ENCODE measurements around the gene P2RY1. TPM values are rescaled to one million over a fixed set of nuclear protein-coding genes. Genes with fewer than 3 reads are reported as not detected.

The P2RY1 gene
- total RNA-seq, 1 experiment from 2014 or later: 6.3 TPM

DNA sequence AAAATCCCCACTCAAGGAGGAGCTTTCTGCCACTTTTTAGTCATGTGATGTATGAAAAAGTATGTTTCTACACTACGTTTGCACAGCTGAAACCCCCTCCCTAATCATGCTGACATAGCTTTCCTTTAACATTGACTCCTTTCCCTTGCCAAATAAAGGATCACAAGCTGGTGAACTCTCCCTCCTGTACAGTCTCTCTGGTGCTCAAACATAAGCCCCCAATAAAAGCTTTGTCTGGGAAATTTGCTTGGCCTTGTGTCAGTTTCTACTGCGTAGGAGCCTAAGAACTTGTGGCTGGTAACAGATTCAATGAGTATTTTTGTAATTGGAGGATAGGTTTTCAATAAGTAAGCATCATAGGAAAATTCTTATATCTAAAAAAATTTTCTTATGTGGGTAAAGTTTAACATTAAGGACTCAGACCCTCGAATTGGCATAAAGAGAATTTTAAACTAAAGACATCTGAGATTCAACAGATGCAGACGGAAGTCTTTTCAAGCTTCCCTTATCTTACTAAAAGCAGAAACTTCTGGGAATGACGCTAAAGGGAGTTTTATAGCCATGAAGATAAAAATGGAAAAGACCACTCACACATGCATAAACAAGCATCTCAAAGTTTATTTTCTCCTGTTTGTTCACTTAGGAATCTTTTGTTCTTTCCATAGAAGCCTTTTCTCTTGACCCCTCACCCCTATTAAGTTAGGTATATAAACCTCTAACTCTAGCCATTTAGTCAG, 44.1 kb upstream of the P2RY1 start:
- no peak overlapping the region for H3K18ac ChIP-seq (ENCODE audit: insufficient read length, low read depth, low read length)
- H3K23ac ChIP-seq (ENCODE audit: insufficient read length, low read depth, low read length): no peak overlapping the region
- peaks cover 17 to 26% of the 10 kb centered on the region in 2 experiments for H3K9me3 Mint-ChIP-seq
- TF ChIP-seq, protein P1, sequence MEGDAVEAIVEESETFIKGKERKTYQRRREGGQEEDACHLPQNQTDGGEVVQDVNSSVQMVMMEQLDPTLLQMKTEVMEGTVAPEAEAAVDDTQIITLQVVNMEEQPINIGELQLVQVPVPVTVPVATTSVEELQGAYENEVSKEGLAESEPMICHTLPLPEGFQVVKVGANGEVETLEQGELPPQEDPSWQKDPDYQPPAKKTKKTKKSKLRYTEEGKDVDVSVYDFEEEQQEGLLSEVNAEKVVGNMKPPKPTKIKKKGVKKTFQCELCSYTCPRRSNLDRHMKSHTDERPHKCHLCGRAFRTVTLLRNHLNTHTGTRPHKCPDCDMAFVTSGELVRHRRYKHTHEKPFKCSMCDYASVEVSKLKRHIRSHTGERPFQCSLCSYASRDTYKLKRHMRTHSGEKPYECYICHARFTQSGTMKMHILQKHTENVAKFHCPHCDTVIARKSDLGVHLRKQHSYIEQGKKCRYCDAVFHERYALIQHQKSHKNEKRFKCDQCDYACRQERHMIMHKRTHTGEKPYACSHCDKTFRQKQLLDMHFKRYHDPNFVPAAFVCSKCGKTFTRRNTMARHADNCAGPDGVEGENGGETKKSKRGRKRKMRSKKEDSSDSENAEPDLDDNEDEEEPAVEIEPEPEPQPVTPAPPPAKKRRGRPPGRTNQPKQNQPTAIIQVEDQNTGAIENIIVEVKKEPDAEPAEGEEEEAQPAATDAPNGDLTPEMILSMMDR (conservative IDR thresholded peaks at IDR 0.05): no peak
- no peaks in the 10 kb centered on the region for H3K79me2 ChIP-seq (ENCODE audit: insufficient read depth, low read length)
- no peak overlapping the region for H3K4me2 ChIP-seq (ENCODE audit: insufficient read depth, insufficient read length, low read length)
- no peak overlapping the region for H3K56ac ChIP-seq (ENCODE audit: insufficient read length, low read depth, low read length)
- no peak overlapping the region for H4K91ac ChIP-seq (ENCODE audit: insufficient read length, low read depth, low read length)
- H2AK5ac ChIP-seq (ENCODE audit: insufficient read length, low read length): no peak overlapping the region
- no peak overlapping the region for H4K5ac ChIP-seq (ENCODE audit: insufficient read length, low read depth, low read length)
- H3K4me1 ChIP-seq (ENCODE audit: insufficient read depth, low read length): no peaks in the 10 kb centered on the region; the same call in 1 of the 2 replicates
- H3K14ac ChIP-seq (ENCODE audit: insufficient read depth, low read length): no peak overlapping the region
- H3K27me3 Mint-ChIP-seq (ENCODE audit: low read depth): no peaks in the 10 kb centered on the region
- no peaks in the 10 kb centered on the region for H4K20me1 ChIP-seq (ENCODE audit: control insufficient read depth, insufficient read depth, insufficient read length)
- H3K4me3 Mint-ChIP-seq: no peak overlapping the region
- no peak overlapping the region for H2BK5ac ChIP-seq (ENCODE audit: insufficient read length, low read length)
- H2BK12ac ChIP-seq (ENCODE audit: insufficient read length, low read depth, low read length): no peak overlapping the region
- no peak overlapping the region for H3K9ac ChIP-seq (ENCODE audit: extremely low read depth, insufficient read length, low read length)
- H3K27me3 ChIP-seq (ENCODE audit: insufficient read depth, low read length): no peaks in the 10 kb centered on the region
- no peaks in the 10 kb centered on the region for H3K23me2 ChIP-seq (ENCODE audit: insufficient read length, low read depth, low read length, poor library complexity, severe bottlenecking)
- no CpG with 5 or more reads among the region's 5 CpGs for WGBS (ENCODE audit: extremely low coverage, insufficient read length, low lambda C conversion rate)
- no peak overlapping the region for H2AFZ ChIP-seq (ENCODE audit: low read length)
- no peak overlapping the region for H2BK15ac ChIP-seq (ENCODE audit: low read depth, low read length)
- no peak overlapping the region for H2BK120ac ChIP-seq (ENCODE audit: low read depth, low read length, poor library complexity, severe bottlenecking)
- H3K79me1 ChIP-seq (ENCODE audit: insufficient read depth, low read depth, low read length, poor library complexity, severe bottlenecking): no peaks in the 10 kb centered on the region
- H2BK20ac ChIP-seq (ENCODE audit: low read depth, low read length, poor library complexity, severe bottlenecking): no peak overlapping the region
- H3T11ph ChIP-seq (ENCODE audit: low read length): no peak overlapping the region
- H3K9me3 ChIP-seq (ENCODE audit: control insufficient read depth, low read depth, low read length): peaks cover 2% of the 10 kb centered on the region
- peaks cover 0 to 4% of the 10 kb centered on the region in 2 experiments; a peak in 1 of 4 replicates for H3K4me1 Mint-ChIP-seq
- no peak overlapping the region for H3K27ac ChIP-seq (ENCODE audit: insufficient read length, low read depth, low read length)
- DNase-seq: no peak
- no peak overlapping the region for H4K8ac ChIP-seq (replicated peaks; ENCODE audit: insufficient read length, low read depth, low read length)
- peaks cover 2 to 19% (median 18%) of the 10 kb centered on the region in 3 experiments for H3K36me3 Mint-ChIP-seq (ENCODE audit: insufficient read depth in 1 of 3, low read depth in 3 of 3)
- no peak overlapping the region for H3K27ac Mint-ChIP-seq
- H3K4ac ChIP-seq (ENCODE audit: low read depth, low read length): no peak overlapping the region
